Midbrain (tissue), 1 donor: ENCODE data around the gene SAMHD1.
A peak's percentile ranks its signal among the peaks of the same experiment; 100 is the strongest.
"Not testable (repeated sequence)": the region's sequence is repeated elsewhere in the genome, so short reads cannot be mapped to it uniquely, and the experiment has no call there.

Experiments used
- DNase-seq: peaks from one replicate; lab custom pipeline; 2025; lab: John Stamatoyannopoulos, UW

SAMHD1 gene

DNA sequence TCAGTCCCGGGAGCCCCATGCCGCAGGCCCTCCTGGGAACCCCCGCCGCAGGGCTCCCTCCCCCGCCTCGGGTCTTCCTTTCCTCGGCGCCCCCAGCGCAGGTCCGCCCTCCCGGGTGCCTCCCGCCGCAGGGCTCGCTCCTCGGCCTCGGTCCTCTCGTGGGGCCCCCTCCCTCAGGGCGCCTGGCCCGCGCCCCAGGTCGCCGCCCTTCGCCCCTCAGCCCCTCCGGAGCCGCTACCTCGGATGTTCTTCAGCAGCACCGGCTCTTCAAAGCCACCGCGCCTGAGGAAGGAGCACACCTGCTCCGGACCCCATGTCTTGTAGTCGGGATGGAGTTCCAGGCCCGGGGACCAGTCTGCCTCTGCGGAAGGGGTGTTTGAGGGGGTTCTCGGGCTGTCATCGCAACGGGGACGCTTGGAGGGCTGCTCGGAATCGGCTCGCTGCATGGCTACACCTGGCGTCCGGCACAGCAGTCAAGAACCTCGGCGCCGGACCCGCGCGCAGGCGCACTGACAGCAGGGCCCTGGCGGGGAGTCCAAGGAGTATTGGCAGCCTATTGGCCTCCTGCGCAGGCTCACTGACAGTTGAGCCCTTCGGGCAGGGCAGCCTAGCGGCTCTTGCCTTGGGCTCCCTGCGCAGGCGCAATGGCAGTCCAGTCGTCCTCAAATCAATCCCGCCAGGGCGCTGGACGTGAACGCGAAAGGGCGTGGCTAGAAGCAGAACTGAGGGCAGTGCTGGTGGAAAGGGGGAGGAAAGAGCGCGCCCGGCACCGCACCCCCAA, at the start of gene SAMHD1:
SAMHD1 (minus strand) TSS at position 511 of the 781 bp plus-strand sequence; CDS start at position 446, 65 bp downstream.
- peak; percentile 97 for DNase-seq

DNA sequence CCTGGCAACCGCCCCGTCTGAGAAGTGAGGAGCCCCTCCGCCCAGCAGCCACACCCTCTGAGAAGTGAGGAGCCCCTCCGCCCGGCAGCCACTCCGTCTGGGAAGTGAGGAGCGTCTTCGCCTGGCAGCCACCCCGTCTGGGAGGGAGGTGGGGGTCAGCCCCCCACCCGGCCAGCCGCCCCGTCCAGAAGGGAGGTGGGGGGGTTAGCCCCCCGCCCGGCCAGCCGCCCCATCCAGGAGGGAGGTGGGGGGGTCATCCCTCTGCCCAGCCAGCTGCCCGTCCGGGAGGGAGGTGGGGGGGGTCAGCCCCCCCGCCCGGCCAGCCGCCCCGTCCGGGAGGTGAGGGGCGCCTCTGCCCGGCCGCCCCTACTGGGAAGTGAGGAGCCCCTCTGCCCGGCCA, 48.7 kb upstream of the SAMHD1 start:
- not testable (repeated sequence) for DNase-seq

DNA sequence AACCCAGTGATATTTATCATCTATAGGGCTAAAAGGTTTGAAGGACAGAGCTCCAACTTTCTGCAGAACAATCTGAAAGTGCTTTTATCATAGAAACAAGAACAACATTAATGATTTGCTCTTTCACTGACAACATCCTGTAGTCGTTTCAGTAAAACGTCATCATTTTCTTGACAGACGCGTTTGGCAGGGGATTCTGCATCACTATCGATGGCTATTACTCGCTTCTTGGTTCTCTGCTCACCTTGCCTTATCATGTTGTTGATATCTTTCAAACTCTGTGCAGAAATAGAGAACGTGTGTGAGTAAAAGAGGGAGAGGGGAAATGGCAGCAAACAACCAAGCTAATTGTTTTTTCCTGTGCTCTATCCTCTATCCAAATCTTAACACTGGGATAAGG, 47.1 kb upstream of the SAMHD1 start:
- DNase-seq: no peak

DNA sequence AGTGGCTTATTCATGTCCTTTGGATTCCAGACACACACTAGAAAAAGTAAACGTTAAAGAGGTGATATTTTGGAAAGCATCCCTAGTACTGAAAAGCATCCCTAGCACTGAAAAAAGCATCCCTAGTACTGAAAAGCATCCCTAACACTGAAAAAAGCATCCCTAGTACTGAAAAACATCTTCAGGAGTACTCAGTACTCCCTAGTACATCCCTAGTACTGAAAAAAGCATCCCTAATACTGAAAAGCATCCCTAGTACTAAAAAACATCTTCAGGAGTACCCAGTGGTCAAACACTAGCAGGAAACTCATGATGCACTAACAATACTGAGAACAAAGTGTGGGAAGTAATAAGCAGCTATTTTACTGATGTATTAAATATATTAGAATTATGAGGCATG, 45.6 kb upstream of the SAMHD1 start:
- no peak for DNase-seq

DNA sequence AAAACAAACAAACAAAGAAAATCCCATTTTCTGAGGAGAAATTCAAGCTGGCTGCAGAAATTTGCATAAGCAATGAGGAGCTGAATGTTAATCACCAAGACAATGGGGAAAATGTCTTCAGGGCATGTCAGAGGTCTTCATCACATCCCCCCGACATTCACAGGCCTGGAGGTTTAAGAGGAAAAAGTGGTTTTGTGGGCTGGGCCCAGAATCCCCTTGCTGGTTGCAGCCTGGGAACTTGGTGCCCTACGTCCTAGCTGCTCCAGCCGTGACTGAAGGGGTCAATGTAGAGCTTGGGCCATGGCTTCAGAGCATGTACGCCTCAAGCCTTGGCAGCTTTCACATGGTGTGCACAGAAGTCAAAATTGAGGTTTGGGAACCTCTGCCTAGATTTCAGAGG, 42.7 kb upstream of the SAMHD1 start:
- DNase-seq: not testable (repeated sequence)

DNA sequence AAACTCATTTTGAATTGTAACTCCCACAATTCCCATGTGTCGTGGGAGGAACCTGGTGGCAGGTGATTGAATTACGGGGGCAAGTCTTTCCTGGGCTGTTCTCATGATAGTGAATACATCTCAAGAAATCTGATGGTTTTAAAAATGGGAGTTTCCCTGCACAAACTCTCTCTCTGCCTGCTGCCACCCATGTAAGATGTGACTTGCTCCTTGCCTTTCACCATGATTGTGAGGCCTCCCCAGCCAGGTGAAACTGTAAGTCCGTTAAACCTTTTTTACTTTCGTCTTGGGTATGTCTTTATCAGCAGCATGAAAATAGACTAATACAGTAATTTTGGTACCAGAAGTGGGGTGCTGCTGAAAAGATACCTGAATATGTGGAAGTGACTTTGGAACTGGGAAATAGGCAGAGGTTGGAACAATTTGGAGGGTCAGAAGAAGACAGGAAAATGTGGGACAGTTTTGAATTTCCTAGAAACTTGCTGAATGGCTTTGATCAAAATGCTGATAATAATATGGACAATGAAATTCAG, 41.4 kb upstream of the SAMHD1 start:
- no peak for DNase-seq

DNA sequence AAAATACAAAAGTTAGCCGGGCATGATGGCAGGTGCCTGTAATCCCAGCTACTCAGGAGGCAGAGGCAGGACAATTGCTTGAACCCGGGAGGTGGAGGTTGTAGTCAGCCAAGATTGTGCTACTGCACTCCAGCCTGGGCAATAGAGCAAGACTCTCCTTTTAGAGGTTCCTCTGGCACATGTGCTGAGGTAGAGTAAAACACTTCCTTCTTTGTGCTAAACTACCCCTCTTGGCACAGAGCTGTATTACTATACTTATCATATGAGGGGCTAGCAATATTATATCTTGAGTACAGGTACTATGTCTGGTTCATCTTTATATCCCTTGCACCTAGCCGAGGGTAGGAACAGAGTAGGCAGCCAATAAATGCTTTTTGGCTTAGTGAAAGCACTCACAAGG, 40.2 kb upstream of the SAMHD1 start:
- DNase-seq: no peak

DNA sequence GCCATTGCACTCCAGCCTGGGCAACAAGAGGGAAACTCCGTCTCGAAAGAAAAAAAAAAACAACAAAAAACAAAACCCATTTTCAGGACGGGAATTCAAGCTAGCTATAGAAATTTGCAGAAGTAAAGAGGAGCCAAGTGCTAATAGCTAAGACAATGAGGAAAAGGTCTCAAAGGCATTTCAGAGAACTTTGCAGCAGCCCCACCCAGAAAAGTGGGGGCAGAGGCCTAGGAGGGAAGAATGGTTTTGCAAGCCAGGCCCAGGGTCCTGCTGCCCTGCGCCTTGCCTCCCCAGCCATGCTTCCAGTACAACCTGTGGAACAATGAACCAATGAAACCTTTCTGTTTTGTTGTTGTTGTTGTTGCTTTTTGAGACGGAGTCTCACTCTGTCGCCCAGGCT, 38.3 kb upstream of the SAMHD1 start:
- no peak for DNase-seq

DNA sequence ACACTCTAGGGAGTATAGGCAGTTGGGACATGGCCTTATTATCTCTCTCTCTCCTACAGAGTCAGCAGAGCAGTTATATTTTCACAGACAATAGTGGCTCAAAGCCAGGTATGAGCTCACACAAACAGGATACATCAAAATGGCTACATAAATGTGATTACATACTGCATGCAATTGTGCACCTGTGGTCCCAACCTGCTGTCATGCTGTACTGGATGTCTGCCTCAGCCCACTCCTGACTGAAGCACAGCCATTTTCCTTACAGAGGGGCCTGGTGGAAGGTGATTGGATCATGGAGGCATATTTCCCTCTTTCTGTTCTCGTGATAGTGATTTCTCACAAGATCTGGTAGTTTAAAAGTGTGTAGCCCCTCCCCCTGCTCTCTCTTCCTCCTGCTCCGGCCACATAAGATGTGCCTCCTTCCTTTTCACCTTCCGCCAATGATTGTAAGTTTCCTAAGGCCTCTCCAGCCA, 37.0 kb upstream of the SAMHD1 start:
- DNase-seq: no peak

DNA sequence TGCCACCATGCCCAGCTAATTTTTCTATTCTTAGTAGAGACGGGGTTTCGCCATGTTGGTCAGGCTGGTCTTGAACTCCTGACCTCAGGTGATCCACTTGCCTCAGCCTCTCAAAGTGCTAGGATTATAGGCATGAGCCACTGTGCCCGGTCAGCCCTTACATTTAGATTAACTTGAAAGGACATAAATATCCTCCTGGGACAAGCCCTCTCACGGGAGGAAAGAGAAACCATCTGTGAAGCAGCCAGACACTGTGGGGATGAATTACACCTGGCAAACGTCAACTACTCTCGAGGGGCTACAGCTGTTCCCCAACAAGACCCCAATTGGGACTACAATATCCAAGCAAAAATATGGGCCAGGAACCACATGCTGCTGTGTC, 32.7 kb upstream of the SAMHD1 start:
- DNase-seq: no peak

DNA sequence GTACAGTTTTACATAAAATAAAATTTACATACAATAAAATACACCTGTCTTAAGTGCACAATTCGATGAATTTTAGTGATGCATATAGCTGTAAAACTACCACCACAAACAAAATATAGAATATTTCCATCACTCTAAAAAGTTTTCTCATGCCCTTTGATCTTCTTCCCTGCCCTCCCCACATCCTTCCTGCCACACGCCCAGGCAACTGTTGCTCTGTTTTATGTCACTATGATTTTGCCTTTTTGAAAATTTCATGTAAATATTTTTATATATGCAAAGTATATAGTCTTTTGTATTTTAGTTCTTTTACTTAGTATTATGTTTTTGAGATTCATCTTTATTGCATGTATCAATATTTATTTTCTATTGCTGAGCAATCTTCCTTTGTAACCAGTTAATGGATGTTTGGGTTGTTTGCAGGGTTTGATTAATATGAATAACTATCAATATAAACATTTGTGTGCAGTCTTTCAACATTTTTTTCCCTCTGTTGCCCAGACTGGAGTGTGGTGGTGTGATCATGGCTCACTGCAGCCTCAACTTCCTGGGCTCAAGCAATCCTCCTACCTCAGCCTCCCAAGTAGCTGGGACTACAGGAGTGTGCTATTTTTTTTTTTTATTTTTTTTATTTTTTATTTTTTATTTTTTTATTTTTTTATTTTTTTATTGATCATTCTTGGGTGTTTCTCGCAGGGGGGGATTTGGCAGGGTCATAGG, 23.8 kb upstream of the SAMHD1 start:
- DNase-seq: no peak

DNA sequence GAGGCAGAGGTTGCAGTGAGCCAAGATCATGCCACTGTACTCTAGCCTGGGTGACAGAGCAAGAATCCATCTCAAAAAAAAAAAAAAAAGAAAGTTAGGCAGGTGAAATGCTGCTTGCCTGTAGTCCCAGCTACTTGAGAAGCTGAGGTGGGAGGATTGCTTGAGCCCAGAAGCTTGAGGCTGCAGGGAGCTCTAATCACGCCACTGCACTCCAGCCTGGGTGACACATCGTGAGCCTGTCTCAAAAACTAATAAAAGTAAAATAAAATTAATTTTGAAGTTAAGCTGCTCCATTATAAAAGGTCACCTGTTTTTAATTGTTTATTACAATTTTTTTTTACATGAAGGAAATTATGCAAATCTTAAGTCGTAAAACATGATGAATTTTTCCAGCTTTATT, 23.2 kb upstream of the SAMHD1 start:
- no peak for DNase-seq

DNA sequence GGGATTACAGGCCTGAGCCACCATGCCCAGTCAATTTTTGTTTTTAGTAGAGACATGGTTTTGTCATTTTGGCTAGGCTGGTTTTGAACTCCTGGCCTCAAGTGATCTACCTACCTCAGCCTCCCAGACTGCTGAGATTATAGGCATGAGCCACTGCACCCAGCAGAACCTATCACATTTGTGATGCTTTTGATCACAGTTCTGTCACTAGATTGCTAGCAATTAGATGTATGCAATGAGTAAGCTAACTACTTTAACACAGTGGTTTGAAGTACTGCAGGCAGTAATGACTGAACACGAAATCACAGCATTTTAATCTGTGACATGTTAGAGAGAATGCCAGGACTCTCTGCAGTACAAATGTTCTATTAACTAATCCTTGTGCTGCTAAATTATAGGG, 19.6 kb upstream of the SAMHD1 start:
- DNase-seq: no peak

DNA sequence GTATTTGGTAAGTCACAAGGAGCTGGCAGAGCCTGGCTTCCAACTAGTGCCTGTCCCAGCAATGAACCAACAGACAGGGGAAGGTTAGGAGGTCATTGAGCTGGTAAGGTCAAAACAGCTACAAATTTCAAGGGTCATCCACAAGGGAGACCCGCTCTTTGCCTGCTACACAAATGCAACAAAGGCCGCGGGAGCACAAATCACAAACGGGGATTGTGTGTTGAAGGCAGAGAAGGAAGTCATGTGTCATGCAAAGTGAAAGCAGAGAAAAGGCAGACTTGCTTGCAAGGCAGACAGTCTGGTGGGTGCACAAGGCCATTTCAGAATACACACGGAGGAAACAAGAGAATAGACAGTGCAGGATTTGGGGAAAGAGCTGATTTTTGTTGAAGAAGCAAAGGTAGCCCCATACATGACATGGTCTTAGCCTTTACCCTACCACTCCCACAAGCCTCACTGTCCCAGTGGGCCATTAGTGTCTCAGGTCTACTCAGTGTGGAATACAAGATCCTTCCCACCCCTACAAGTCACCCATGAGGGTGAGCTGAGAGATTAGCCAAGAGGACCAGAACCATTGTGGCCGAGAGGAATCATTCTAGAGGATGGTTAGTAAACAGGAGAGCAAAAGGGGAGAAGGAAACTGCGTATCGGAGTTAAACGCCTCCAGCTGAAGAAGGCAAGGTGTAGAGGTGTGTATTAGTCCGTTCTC, 18.1 kb upstream of the SAMHD1 start:
- no peak for DNase-seq

DNA sequence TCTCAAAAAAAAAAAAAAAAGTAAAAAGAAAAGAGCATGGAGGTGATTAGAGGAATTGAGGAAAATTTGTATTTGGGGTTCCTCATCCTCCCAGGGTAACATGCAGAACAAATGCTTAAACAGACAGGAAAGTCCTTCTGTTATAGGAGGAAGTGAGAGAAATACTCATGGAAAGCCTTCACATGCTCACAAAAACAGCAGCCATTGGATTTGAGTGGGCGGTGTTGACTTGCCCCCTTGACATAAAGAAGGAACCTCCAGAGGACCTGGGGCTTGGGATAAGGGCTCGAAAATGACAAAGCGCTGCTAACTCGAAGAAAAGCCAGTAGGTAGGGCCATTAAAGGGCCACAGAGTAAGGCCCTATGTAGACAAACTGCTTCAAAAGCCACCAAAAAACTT, 17.5 kb upstream of the SAMHD1 start:
- no peak for DNase-seq

DNA sequence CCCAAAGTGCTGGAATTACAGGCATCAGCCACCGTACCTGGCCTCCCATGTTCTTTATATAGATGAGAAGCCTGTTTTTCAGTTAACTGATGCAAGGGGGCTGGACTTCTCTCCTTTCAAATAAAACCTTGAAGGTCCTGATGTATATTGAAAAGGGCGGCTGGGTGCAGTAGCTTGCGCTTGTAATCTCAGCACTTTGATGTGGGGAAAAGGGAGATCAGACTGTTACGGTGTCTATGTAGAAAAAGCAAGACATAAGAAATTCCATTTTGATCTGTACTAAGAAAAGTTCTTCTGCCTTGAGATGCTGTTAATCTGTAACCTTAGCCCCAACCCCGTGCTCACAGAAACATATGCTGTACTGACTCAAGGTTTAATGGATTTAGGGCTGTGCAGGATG, 16.1 kb upstream of the SAMHD1 start:
- DNase-seq: no peak

DNA sequence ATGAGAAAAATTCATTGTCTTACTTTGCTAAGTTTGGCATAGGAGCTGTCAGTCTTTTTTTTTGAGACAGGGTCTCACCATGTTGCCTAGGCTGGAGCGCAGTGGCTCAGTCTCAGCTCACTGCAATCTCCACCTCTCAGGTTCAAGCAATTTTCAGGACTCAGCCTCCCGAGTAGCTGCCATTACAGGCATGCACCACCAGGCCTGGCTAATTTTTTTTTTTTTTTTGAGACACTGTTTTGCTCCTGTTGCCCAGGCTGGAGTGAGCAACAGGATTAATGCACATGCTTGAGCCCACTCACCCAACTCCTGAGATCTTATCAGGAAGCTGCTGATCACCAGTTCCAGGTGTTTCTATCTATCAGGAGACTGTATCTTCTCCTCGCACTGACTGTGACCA, 15.5 kb upstream of the SAMHD1 start:
- not testable (repeated sequence) for DNase-seq

DNA sequence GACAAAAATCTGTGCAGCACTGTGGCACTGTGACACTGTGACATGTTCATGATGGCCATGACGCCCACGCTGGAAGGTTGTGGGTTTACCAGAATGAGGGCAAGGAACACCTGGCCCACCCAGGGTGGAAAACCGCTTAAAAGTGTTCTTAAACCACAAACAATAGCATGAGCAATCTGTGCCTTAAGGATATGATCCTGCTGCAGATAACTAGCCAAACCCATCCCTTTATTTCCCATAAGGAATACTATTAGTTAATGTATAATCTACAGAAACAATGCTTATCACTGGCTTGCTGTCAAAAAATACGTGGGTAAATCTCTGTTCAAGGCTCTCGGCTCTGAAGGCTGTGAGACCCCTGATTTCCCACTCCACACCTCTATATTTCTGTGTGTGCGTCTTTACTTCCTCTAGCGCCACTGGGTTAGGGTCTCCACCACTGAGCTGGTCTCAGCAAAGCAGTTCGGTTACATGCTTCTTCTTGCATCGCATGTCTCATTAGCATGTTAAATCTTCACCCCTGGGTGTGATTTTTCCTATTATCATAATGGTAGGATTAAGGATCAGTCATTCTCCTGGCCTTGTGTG, 10.9 kb upstream of the SAMHD1 start:
- not testable (repeated sequence) for DNase-seq

DNA sequence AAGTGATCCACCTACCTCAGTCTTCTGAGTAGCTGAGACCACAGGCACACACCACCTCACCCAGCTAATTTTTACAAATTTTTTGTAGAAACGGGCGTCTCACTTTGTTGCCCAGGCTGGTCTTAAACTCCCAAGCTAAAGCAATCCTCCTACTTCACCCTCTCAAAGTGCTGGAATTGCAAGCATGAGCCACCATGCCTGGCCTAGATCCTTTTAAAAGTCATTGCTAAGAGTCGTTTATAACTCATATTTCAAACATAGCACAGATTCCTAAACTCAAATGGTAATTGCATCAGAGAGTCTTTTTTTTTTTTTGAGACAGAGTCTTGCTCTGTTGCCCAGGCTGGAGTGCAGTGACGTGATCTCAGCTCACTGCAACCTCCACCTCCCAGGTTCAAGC, 7.7 kb upstream of the SAMHD1 start:
- no peak for DNase-seq

DNA sequence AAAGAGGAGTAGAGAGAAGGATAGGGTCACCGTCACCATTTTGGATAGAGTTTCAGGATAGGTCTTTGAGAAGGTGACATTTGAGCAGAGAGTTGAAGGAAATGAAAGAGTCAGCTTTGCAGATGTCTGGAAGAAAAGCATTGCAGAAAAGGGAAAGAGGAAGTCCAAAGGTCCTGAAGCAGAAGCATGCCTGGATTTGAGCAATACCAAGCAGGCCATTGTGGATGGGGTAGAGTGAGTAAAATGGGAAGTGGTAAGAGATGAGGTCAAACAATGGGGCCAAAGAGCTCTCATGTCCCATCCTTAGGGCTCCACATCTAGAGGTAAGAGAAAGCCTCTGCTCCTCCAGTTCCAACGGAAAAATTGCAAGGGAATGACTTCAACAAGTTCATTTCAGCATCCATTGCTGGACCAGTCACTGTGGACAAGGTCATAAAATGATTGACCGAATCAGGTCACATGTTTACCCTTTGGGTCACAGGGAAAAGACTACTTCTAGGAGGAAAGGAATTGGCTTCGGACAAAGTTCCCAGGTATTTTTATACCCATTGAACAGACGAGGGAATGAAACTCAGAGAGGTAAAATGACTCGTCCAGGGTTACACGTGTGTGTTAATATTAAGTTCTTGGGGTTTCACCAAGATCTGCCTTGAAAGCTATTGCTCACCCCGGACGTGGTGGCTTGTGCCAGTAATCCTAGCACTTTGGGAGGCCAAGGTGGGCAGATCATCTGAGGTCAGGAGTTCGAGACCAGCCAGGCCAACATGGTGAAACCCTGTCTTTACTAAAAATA, 6.6 kb upstream of the SAMHD1 start:
- peak; percentile 34 for DNase-seq

DNA sequence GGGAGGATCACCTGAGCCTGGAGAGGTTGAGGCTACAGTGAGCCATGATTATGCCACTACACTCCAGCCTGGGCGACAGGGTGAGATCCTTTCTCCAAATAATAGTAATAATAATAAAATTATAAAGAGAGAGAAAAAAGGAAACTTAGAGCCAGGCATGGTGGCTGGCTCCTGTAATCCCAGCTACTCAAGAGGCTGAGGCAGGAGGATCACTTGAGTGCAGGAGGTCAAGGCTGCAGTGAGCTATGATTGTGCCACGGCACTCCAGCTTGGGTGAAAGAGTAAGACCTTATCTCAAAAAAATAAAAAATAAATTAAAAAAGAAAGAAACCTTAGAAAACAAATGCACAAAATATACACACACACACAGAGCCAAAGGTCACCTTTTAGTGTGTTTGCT, 5.2 kb upstream of the SAMHD1 start:
- no peak for DNase-seq
